PFSK-1 (cell line): ENCODE measurements around the gene RBBP8NL.

Experiments
- FOXP2 ChIP-seq: optimal IDR thresholded peaks from 2 replicates; pipeline ENCODE3; 2011; ENCODE audit warnings: borderline replicate concordance, control low read depth, inconsistent platforms; ENCODE audit not compliant: insufficient read depth; ENCODE audit errors: extremely low read length, extremely low read depth
- POLR2AphosphoS5 ChIP-seq: IDR thresholded peaks from 2 replicates; pipeline ENCODE4 v1.6.1; 2012; ENCODE audit warnings: low read depth, mild to moderate bottlenecking, control low read depth, low read length, moderate library complexity
- SIN3A ChIP-seq: IDR thresholded peaks from 2 replicates; pipeline ENCODE4 v1.6.1; 2012; ENCODE audit warnings: mild to moderate bottlenecking, low read length, moderate library complexity, borderline replicate concordance; ENCODE audit not compliant: insufficient read depth
- TAF1 ChIP-seq: IDR thresholded peaks from 2 replicates; pipeline ENCODE4 v1.6.1; 2012; ENCODE audit warnings: low read length, control low read depth, borderline replicate concordance; ENCODE audit not compliant: insufficient read depth
- TF ChIP-seq, protein P1 (sequence below), 2 experiments: IDR thresholded peaks; 2 replicates each; pipeline versions ENCODE4 v1.6.1 to v1.8.0; 2011 to 2012; ENCODE audit warnings: low read depth in 2 of 2, low read length in 2 of 2, control low read depth in 1 of 2, inconsistent platforms in 1 of 2, mild to moderate bottlenecking in 1 of 2, moderate library complexity in 1 of 2; ENCODE audit not compliant: insufficient read depth in 1 of 2

The RBBP8NL gene

DNA sequence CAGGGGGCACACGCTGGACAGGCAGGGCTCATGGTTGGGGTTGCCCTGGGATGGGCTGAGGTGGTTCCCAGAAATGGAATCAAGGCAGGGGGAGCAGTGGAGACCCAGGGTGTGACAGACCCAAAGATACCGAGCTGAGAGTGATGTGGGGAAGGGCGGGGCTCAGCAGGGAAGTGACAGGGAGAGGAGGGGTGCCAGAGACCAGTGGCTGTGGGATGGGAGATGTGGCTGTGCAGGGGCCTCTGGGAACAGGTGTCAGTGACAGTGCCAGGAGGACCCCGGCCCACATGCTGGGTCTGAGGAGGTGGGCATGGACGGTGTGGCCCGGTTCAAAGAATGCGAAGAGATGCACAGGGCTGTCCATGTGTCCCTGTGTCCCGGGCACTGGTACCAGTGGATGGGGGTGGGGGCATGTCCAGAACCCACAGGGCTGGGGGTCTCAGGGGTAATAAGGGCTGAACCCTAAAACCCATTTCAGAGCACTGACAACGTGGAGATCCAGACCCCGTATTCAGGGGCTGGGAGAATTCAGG lies 21.3 kb downstream of the RBBP8NL start:
- TF ChIP-seq POLR2AphosphoS5 (no peak), SIN3A (no peak)

DNA sequence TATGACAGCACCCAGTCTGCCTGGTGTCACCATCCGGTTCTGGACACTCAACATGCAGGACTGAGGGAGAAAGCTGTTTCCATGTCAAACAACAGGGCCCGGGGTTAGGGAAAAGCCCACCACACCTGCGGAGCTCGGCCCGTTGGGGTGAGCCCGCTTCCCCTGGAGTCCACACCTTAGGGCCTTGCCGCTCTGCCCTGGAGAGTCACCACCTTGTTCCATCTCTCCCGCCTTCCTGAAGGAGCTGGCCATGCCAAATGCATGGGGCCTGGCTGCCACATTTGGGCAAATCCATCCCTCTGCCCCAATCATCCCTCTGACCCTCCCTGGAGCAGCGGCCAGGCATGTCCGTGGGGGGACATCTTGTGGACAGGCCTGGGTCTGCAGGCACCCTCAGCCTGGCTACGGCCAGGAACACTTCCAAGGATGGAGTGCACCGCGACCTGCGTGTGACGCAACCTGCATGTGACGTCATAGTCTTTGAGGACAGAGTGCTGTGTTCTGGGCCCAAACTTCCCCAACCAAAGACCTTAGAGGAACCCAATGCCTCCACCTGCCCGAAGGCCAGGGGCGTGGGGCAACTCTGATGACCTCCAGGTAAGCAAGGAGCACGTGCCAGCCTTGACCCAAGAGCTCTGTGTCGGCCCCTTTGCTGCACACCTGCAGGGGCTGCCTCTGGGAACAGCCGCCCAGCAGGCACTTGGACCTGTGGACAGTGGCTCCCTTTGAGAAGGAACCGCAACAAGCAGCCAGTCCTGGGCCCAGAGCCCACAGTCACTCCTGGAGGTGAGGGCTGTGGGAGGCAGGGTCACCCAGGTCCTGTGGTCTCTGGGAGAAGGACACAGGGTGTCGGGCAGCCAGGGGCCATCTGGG lies 22.0 kb downstream of the RBBP8NL start:
- no peak for TF ChIP-seq TAF1
- TF ChIP-seq POLR2AphosphoS5 = no peak
- TF ChIP-seq, protein P1, sequence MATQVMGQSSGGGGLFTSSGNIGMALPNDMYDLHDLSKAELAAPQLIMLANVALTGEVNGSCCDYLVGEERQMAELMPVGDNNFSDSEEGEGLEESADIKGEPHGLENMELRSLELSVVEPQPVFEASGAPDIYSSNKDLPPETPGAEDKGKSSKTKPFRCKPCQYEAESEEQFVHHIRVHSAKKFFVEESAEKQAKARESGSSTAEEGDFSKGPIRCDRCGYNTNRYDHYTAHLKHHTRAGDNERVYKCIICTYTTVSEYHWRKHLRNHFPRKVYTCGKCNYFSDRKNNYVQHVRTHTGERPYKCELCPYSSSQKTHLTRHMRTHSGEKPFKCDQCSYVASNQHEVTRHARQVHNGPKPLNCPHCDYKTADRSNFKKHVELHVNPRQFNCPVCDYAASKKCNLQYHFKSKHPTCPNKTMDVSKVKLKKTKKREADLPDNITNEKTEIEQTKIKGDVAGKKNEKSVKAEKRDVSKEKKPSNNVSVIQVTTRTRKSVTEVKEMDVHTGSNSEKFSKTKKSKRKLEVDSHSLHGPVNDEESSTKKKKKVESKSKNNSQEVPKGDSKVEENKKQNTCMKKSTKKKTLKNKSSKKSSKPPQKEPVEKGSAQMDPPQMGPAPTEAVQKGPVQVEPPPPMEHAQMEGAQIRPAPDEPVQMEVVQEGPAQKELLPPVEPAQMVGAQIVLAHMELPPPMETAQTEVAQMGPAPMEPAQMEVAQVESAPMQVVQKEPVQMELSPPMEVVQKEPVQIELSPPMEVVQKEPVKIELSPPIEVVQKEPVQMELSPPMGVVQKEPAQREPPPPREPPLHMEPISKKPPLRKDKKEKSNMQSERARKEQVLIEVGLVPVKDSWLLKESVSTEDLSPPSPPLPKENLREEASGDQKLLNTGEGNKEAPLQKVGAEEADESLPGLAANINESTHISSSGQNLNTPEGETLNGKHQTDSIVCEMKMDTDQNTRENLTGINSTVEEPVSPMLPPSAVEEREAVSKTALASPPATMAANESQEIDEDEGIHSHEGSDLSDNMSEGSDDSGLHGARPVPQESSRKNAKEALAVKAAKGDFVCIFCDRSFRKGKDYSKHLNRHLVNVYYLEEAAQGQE (IDR thresholded peaks at IDR 0.05; ENCODE audit: insufficient read depth in 1 of 2, low read depth in 2 of 2, low read length in 2 of 2) = no peak
- TF ChIP-seq SIN3A = no peak
- TF ChIP-seq FOXP2 = no peak

DNA sequence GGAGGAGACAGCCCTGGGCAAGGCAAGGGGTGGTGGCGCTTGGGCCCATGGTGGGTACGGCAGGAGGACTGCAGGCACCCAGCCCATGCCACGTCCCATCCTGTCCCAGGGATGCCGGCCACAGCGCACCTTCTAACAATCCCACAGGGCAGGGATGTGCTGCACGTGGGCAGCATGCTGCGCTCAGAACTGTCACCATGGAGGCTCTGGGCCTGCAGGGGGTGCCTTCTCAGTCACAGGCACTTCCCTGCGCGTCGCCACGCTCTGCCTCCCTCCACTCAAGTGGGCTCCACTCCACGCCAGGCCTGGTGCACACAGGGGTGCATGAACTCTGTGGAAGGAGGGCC lies 22.6 kb downstream of the RBBP8NL start:
- TF ChIP-seq, protein P1 (IDR thresholded peaks at IDR 0.05; ENCODE audit: insufficient read depth in 1 of 2, low read depth in 2 of 2, low read length in 2 of 2) = no peak
- no peak for TF ChIP-seq TAF1
- TF ChIP-seq POLR2AphosphoS5 = no peak
- TF ChIP-seq SIN3A = no peak
- TF ChIP-seq FOXP2 = no peak

DNA sequence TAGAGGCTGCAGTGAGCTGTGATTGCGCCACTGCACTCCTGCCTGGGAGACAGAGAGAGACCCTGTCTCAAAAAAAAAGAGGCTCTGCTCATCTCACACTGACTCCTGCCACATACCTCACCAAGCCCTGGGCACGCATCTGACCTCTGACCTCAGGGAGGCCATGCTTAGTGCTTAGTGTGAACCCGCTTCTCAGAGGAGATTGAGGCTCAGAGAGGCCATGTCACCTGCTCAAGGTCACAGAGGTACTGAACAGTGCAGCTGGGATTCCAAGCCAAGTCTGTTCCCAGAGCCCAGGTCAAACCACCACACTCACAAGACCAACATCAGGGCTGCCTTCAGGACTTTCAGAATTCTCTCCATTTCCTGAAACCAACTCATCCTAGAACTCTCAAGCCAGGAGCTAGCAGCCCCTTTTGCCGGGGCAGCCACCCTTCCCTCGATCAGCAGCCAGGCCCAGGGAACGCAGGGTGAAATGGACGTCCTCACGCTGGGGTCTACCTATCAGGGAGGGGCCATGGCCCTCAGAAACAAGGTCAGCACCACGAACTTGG lies 23.1 kb downstream of the RBBP8NL start:
- TF ChIP-seq POLR2AphosphoS5 (no peak), TAF1 (no peak), SIN3A (no peak), FOXP2 (no peak)
- TF ChIP-seq, protein P1 (IDR thresholded peaks at IDR 0.05; ENCODE audit: insufficient read depth in 1 of 2, low read depth in 2 of 2, low read length in 2 of 2) = no peak

DNA sequence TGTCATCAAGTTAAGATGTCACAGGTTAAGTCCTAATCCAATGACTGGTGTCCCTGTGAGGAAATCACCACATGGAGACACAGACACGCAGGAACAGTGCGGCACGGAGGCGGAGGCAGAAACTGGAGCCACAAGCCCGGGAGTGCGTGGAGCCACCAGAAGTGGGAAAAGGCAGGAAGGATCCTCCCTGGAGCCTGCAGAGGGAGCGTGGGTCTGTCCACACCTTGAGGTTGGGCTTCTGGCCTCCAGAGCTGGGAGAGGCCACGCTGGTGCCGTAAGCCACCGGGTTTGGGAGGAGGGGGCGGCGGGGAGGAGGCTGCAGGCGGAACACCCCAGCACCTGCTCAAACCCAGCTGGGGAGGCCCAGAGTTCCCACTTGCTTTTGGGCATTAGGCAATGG lies 24.0 kb downstream of the RBBP8NL start:
- TF ChIP-seq FOXP2 (no peak), POLR2AphosphoS5 (no peak), TAF1 (no peak), SIN3A (no peak)
- TF ChIP-seq, protein P1 (IDR thresholded peaks at IDR 0.05; ENCODE audit: insufficient read depth in 1 of 2, low read depth in 2 of 2, low read length in 2 of 2) = no peak
